GM12874 (cell line): ENCODE results near the gene CR1.

Source experiments
- CTCF ChIP-seq: IDR thresholded peaks from 2 replicates; pipeline ENCODE4 v1.5.1; 2011; ENCODE audit warnings: low read depth, mild to moderate bottlenecking, control low read depth, low read length, moderate library complexity; ENCODE audit not compliant: insufficient read depth

The CR1 gene

GRCh38 chr1:207495801-207496792 is at the start of gene CR1:
TSS of gene CR1 (plus strand) at chr1:207496157. CDS start at chr1:207496268, 111 bp downstream.
- TF ChIP-seq CTCF: no peak

- TF ChIP-seq CTCF: no peak
Observed at GRCh38 chr1:207453710-207454045, 42.3 kb upstream of the CR1 start.

- TF ChIP-seq CTCF: peak; percentile 78
Observed at GRCh38 chr1:207454046-207454964, 41.7 kb upstream of the CR1 start, which contains the start of gene CR2. TSS of gene CR2 (plus strand) at chr1:207454328. CDS start at chr1:207454419, 91 bp downstream.

- no peak for TF ChIP-seq CTCF
Observed at GRCh38 chr1:207455183-207455754, 40.7 kb upstream of the CR1 start.

GRCh38 chr1:207458414-207458813 is 37.5 kb upstream of the CR1 start:
- no peak for TF ChIP-seq CTCF

GRCh38 chr1:207459008-207459407 is 36.9 kb upstream of the CR1 start:
- TF ChIP-seq CTCF: no peak

GRCh38 chr1:207461649-207462048 is 34.3 kb upstream of the CR1 start:
- no peak for TF ChIP-seq CTCF
